T-helper 17 cell (primary cell): ENCODE measurements around the gene LENG1. TPM values are rescaled to one million over a fixed set of nuclear protein-coding genes. Genes with fewer than 3 reads are reported as not detected.
"Not testable (repeated sequence)": the region's sequence is repeated elsewhere in the genome, so short reads cannot be mapped to it uniquely, and the experiment has no call there.

Experiments used
- ATAC-seq: fragments of 150-1000 bp; cut with Tn5 transposase; 2 replicates; pipeline ENCODE4 v1.10.0; 2021; ENCODE audit warnings: mild to moderate bottlenecking, moderate library complexity
- DNase-seq, 3 donors: peaks; one replicate each; pipeline versions ENCODE4 v3.0.0 to v3.0.0-alpha.2; 2020 to 2021
- H3K9me3 ChIP-seq: one replicate; pipeline ENCODE4 v1.7.0; 2013; ENCODE audit warnings: low read length, mild to moderate bottlenecking; ENCODE audit not compliant: control insufficient read depth, poor library complexity, severe bottlenecking
- H3K27ac Mint-ChIP-seq: one replicate; pipeline ENCODE4 v1.8.0; 2022; ENCODE audit warnings: mild to moderate bottlenecking, moderate library complexity, mixed read lengths
- H3K27me3 Mint-ChIP-seq: one replicate; pipeline ENCODE4 v1.8.0; 2022; ENCODE audit warnings: mixed read lengths
- H3K36me3 Mint-ChIP-seq: one replicate; pipeline ENCODE4 v1.8.0; 2022; ENCODE audit warnings: low read depth, mixed read lengths
- H3K4me1 Mint-ChIP-seq: one replicate; pipeline ENCODE4 v1.8.0; 2022; ENCODE audit warnings: mild to moderate bottlenecking, mixed read lengths
- H3K4me3 Mint-ChIP-seq: one replicate; pipeline ENCODE4 v1.8.0; 2022; ENCODE audit warnings: mild to moderate bottlenecking, moderate library complexity, mixed read lengths
- total RNA-seq, 4 donors: library from RNA in 2 of 4; stranded (reverse) in 2 of 4; gene quantifications; one replicate each; pipeline ENCODE4 v1.2.3 and lab custom pipeline; 2022 to 2026

The LENG1 gene
- total RNA-seq, 2 donors from 2014 or later = 8.0 to 9.0 TPM

GRCh38 chr19:54197121-54197520, 37.6 kb upstream of the LENG1 start:
- no peak for ATAC-seq
- Mint-ChIP-seq H3K4me3 (no peak overlapping the region), H3K4me1 (peaks cover 18% of the 10 kb centered on the region), H3K27ac (no peak overlapping the region), H3K36me3 (peaks cover 5% of the 10 kb centered on the region), H3K27me3 (peaks cover 5% of the 10 kb centered on the region)
- no peaks in the 10 kb centered on the region for H3K9me3 ChIP-seq
- no peak for DNase-seq

DNA sequence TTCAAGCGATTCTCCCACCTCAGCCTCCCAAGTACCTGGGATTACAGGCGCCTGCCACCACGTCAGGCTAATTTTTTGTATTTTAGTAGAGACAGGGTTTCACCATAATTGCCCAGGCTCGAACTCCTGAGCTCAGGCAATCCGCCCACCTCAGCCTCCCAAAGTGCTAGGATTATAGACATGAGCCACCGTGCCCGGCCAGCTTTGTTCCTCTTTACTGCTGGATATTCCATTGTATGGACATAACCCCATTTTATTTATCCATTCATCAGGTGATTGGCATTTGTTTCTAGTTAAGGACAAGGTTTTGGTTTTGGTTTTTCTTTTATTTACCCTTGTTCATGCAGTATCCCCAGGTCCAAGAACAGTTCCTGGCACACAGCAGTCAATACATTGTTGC, 37.0 kb upstream of the LENG1 start:
- DNase-seq (no peak), ATAC-seq (no peak)
- H3K27ac Mint-ChIP-seq = no peak overlapping the region
- H3K4me3 Mint-ChIP-seq = no peak overlapping the region
- H3K27me3 Mint-ChIP-seq = peaks cover 5% of the 10 kb centered on the region
- H3K9me3 ChIP-seq = no peaks in the 10 kb centered on the region
- H3K36me3 Mint-ChIP-seq = peaks cover 5% of the 10 kb centered on the region
- H3K4me1 Mint-ChIP-seq = peaks cover 19% of the 10 kb centered on the region

- not testable (repeated sequence) for DNase-seq, H3K27ac Mint-ChIP-seq, H3K9me3 ChIP-seq, H3K27me3 Mint-ChIP-seq, H3K4me3 Mint-ChIP-seq, H3K36me3 Mint-ChIP-seq, ATAC-seq
- peaks cover 14% of the 10 kb centered on the region for H3K4me1 Mint-ChIP-seq
Observed at GRCh38 chr19:54194463-54194862, 34.9 kb upstream of the LENG1 start.

GRCh38 chr19:54193011-54193410, 33.5 kb upstream of the LENG1 start:
- no peaks in the 10 kb centered on the region for H3K27me3 Mint-ChIP-seq
- no peaks in the 10 kb centered on the region for H3K9me3 ChIP-seq
- no peak for ATAC-seq
- no peak overlapping the region for H3K27ac Mint-ChIP-seq
- H3K4me1 Mint-ChIP-seq = peaks cover 14% of the 10 kb centered on the region
- peak overlapping the region; percentile 99 for H3K4me3 Mint-ChIP-seq
- H3K36me3 Mint-ChIP-seq = no peaks in the 10 kb centered on the region
- no peak for DNase-seq

DNA sequence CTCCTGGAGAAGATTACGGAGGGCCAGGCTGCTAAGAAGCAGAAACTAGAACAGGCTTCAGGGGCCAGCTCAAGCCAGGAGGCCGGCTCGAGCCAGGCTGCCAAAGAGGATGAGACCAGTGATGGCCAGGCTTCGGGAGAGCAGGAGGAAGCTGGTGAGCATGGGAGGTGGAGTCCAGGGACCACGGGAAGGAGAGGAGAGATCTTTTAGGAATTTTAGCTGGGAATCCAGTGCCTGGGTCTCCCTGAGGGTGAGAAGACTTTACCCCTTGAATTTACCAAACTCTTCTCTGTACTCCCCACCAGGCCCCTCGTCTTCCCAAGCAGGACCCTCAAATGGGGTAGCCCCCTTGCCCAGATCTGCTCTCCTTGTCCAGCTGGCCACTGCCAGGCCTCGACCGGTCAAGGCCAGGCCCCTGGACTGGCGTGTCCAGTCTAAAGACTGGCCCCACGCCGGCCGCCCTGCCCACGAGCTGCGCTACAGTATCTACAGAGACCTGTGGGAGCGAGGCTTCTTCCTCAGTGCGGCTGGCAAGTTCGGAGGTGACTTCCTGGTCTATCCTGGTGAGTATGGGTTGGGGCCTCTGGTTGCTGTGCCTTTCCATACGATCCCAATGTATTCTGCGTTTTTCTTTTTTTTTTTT, 32.4 kb upstream of the LENG1 start:
- Mint-ChIP-seq H3K4me3 (peak overlapping the region; percentile 99), H3K4me1 (peaks cover 24% of the 10 kb centered on the region), H3K27me3 (no peaks in the 10 kb centered on the region), H3K27ac (peak overlapping the region; percentile 99), H3K36me3 (no peaks in the 10 kb centered on the region)
- DNase-seq (no peak), ATAC-seq (no peak)
- no peaks in the 10 kb centered on the region for H3K9me3 ChIP-seq

- ATAC-seq = peak; percentile 33
- Mint-ChIP-seq H3K27ac (peak within 1 kb of the TSS; percentile 99), H3K4me3 (peak within 1 kb of the TSS; percentile 99), H3K27me3 (no peaks in the 10 kb centered on the region), H3K4me1 (peaks cover 26% of the 10 kb centered on the region), H3K36me3 (no peaks in the 10 kb centered on the region)
- H3K9me3 ChIP-seq = no peaks in the 10 kb centered on the region
- peak; percentile 81 to 92 (median 88) for DNase-seq
Observed at GRCh38 chr19:54191011-54191810, 31.7 kb upstream of the LENG1 start, which contains the start of gene TSEN34. Gene TSEN34 (plus strand): TSS chr19:54191308. CDS start chr19:54191365, 57 bp downstream.

- no peaks in the 10 kb centered on the region for H3K9me3 ChIP-seq
- Mint-ChIP-seq H3K4me3 (peak overlapping the region; percentile 99), H3K4me1 (peaks cover 26% of the 10 kb centered on the region), H3K27me3 (no peaks in the 10 kb centered on the region), H3K36me3 (no peaks in the 10 kb centered on the region), H3K27ac (peak overlapping the region; percentile 99)
- ATAC-seq (peak; percentile 67), DNase-seq (peak; percentile 99 to 100 (median 100))
Observed at GRCh38 chr19:54190503-54191010, 31.0 kb upstream of the LENG1 start.

DNA sequence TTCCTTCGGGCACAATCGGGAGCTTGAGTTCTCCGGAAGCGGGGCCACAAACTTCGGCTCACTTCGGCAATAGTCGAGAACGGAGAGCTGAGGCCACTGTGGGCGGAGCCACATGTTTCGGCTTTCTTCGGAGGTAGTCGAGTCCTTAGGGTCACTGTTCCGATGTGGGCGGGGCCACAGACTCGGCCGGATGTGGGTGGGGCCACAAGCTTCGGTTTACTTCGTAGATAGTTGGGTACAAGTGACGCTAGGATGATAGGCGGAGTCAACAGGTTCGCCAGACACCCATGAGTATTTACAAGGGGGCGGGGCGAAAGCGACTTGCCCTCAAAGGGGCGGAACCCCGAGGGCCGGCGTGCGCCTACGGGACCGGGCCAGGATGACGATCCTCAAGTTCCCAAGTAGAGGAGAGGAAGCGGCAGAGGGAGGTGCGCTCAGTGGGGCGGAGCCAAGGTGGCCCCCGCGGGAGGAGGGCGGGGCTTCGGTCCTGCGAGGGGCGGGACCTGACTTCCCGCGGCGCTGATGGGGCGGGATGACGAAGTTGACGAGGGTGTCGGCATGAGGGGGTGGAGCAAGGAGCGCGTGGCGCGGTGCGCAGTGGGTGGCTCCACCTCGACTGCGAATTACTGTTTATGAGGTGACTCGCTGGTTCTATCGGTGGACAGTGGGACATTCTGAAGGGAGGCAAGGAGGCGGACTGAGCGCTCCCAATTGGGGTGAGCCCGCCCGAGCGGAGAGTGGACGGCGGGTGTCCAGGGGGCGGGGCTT, 30.4 kb upstream of the LENG1 start:
- H3K4me3 Mint-ChIP-seq = peak overlapping the region; percentile 99
- peaks cover 26% of the 10 kb centered on the region for H3K4me1 Mint-ChIP-seq
- ATAC-seq (peak; percentile 66), DNase-seq (peak; percentile 98 to 100 (median 99))
- H3K36me3 Mint-ChIP-seq = no peaks in the 10 kb centered on the region
- H3K9me3 ChIP-seq = no peaks in the 10 kb centered on the region
- H3K27ac Mint-ChIP-seq = peak overlapping the region; percentile 99
- H3K27me3 Mint-ChIP-seq = no peaks in the 10 kb centered on the region

DNA sequence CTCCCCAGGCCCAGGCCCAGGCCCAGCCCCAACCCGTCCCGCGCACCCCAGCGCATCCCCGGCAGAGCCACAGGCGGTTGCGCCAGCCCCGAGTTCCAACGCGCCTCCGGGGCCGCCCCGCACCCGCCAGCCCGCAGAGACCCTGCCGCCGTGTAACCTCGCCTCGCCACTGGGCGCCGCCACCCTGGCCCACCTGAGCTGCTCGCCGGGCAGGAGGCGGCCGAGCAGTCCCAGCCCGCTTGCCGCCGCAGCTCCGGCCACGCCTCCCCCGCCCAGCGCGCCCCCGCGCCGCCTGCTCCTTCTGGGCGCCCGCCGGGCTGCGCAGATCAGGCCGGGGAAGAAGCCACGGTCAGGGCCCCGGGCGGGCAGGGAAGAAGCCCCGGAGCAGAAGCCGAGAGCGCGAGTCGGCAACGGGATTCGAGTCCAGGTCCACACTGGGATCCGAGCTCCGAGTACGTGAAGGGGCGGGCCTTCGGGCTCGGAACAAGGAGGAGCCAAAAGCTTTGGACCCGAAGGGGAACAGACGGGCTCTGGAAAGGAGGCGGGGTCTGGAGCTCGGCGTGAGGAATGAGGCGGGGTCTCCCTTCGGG, 29.7 kb upstream of the LENG1 start, which contains the start of gene MBOAT7:
Gene MBOAT7 (minus strand): TSS at position 436 of the 590 bp plus-strand sequence. CDS start 1,072 bp downstream, outside the sequence.
- no peaks in the 10 kb centered on the region for H3K9me3 ChIP-seq
- DNase-seq (no peak), ATAC-seq (peak; percentile 0)
- H3K27me3 Mint-ChIP-seq = no peaks in the 10 kb centered on the region
- H3K27ac Mint-ChIP-seq = peak within 1 kb of the TSS; percentile 99
- peaks cover 26% of the 10 kb centered on the region for H3K4me1 Mint-ChIP-seq
- no peaks in the 10 kb centered on the region for H3K36me3 Mint-ChIP-seq
- H3K4me3 Mint-ChIP-seq = peak within 1 kb of the TSS; percentile 99

- Mint-ChIP-seq H3K4me1 (peaks cover 26% of the 10 kb centered on the region), H3K27ac (peak overlapping the region; percentile 88), H3K27me3 (no peaks in the 10 kb centered on the region), H3K36me3 (no peaks in the 10 kb centered on the region), H3K4me3 (peak overlapping the region; percentile 99)
- H3K9me3 ChIP-seq = no peaks in the 10 kb centered on the region
- no peak for ATAC-seq
- peak in 1 of 3 donors; percentile 44 for DNase-seq
Observed at GRCh38 chr19:54188215-54188871, 28.8 kb upstream of the LENG1 start.

- H3K9me3 ChIP-seq = no peaks in the 10 kb centered on the region
- no peak for ATAC-seq
- DNase-seq = no peak
- Mint-ChIP-seq H3K36me3 (no peaks in the 10 kb centered on the region), H3K4me1 (peaks cover 22% of the 10 kb centered on the region), H3K4me3 (peak overlapping the region; percentile 99), H3K27me3 (no peaks in the 10 kb centered on the region), H3K27ac (peak overlapping the region; percentile 69)
Observed at GRCh38 chr19:54186934-54187381, 27.4 kb upstream of the LENG1 start.

DNA sequence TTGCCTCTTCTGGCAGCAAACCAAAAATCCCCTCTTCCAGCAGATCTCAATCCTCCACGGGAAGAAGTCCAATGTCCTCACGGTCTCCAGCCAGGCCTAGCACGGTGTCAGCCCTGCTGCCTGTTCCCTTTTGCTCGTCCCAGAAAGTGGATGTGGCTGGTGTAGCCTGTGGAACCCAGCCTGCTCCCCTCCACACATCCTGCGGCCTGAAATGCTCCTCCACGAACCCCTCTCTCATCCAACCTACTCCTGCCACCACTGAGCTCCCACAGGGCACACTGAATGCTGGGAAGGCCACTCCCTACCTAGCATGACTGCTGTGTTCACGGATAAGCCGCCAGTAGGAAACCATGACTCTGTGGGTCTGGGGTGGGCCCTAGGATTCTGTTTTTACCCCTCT, 26.8 kb upstream of the LENG1 start:
- H3K27ac Mint-ChIP-seq = no peak overlapping the region
- no peak overlapping the region for H3K4me3 Mint-ChIP-seq

More for the DNA sequence above, 26.8 kb upstream of the LENG1 start:
- H3K27me3 Mint-ChIP-seq = no peaks in the 10 kb centered on the region
- ATAC-seq (no peak), DNase-seq (no peak)
- H3K4me1 Mint-ChIP-seq = peaks cover 17% of the 10 kb centered on the region
- H3K36me3 Mint-ChIP-seq = no peaks in the 10 kb centered on the region
- H3K9me3 ChIP-seq = no peaks in the 10 kb centered on the region
